Activated CD4-positive, CD25-positive, alpha-beta regulatory T cell treated with anti-CD3 and anti-CD28 coated beads, Interleukin-2, amount 50 U/mL, for 72 hours (primary cell): ENCODE results near the gene PRSS48.
"Not testable (repeated sequence)": the region's sequence is repeated elsewhere in the genome, so short reads cannot be mapped to it uniquely, and the experiment has no call there.

Experiments used
- DNase-seq: peaks from one replicate; pipeline ENCODE4 v3.0.0; 2021

Gene PRSS48

DNA sequence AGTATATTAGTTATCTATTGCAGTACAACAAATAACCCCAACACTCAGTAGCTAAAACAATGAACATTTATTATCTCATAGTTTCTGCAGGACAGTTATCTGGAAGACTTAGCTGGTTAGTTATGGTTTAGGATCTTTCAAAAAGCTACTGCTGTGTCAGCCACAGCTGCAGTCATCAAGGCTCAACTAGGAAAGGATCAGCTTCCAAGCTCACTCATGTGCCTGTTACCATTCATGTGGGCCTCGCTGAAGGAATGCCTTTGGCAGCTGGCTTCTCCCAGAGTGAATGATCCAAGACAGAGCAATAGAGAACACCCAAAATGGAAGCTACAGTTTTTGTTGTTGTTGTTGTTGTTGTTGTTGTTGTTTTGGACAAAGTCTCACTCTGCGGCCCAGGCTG lies 13.5 kb upstream of the PRSS48 start:
- no peak for DNase-seq

DNA sequence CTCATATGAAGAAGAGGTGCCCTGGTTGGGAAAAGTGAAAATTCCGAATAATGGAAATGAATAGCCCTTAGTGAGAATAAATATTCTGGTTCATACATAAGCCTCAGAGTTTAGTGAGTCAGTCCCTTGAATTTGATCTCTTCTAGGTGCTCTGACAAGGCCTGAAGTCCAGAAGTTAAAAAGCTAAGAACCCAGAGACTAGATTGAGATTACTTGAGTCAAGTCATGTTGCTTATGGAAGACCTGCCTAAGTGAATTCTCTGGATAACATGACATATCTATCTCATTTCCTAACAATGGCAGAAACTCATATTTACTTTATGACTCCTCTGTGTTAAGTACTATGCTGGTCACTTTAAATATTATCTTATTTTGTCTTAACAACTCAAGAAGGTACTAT lies 10.5 kb upstream of the PRSS48 start:
- no peak for DNase-seq

DNA sequence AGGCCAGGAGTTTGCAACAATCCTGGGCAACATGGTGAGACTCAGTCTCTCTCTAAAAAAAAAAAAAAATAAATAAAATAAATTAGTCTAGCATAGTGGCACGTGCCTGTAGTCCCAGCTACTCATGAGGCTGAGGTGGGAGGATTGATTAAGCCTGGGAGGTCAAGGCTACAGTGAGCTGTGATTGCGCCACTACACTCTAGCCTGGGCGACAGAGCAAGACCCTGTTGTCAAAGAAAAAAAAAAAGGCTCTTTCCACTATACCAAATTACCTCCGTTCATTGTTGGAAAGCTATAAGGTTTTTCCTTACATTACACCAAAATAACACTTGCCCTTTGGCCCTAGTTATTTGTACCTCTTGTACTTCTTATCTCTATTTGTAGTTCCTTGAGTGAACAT lies 9.9 kb upstream of the PRSS48 start:
- no peak for DNase-seq

DNA sequence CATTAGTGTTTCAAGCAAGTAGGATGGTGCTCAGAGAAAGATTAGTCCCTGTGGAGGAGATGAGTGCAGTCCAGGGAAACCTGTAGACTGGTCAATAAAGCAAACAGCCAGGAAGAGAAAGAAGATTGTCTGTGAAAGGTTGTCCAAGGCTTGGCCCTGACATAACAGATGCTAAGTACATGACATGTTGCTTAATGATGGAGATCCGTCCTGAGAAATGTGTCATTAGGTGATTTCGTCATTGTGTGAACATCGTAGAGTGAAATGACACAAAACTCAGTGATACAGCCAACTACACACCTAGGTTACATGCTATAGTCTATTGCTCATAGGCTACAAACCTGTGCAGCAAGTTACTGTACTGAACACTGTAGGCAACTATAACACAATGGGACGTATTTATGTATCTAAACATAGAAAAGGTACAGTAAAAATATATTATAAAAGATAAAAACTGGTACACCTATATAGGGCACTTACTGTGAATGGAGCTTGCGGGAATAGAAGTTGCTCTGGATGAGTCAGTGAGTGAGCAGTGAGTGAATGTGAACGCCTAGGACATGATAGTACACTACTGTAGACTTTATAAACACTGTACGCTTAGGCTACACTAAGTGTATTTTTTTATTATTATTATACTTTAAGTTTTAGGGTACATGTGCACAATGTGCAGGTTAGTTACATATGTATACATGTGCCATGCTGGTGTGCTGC lies 9.0 kb upstream of the PRSS48 start:
- no peak for DNase-seq

DNA sequence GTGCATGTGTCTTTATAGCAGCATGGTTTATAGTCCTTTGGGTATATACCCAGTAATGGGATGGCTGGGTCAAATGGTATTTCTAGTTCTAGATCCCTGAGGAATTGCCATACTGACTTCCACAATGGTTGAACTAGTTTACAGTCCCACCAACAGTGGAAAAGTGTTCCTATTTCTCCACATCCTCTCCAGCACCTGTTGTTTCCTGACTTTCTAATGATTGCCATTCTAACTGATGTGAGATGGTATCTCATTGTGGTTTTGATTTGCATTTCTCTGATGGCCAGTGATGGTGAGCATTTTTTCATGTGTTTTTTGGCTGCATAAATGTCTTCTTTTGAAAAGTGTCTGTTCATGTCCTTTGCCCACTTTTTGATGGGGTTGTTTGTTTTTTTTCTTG lies 8.1 kb upstream of the PRSS48 start:
- DNase-seq: not testable (repeated sequence)

- no peak for DNase-seq
Measured at GRCh38 chr4:151284534-151285245, 7.7 kb downstream of the PRSS48 start.

- DNase-seq: no peak
Measured at GRCh38 chr4:151287409-151287808, 10.4 kb downstream of the PRSS48 start.

GRCh38 chr4:151291485-151291884 lies 14.5 kb downstream of the PRSS48 start:
- DNase-seq: no peak

GRCh38 chr4:151292038-151292437 lies 15.1 kb downstream of the PRSS48 start:
- DNase-seq: no peak

GRCh38 chr4:151294833-151295496 lies 18.0 kb downstream of the PRSS48 start:
- no peak for DNase-seq

GRCh38 chr4:151296227-151296626 lies 19.3 kb downstream of the PRSS48 start:
- DNase-seq: no peak

GRCh38 chr4:151297170-151297569 lies 20.2 kb downstream of the PRSS48 start:
- no peak for DNase-seq

- no peak for DNase-seq
Measured at GRCh38 chr4:151302432-151302831, 25.5 kb downstream of the PRSS48 start.

DNA sequence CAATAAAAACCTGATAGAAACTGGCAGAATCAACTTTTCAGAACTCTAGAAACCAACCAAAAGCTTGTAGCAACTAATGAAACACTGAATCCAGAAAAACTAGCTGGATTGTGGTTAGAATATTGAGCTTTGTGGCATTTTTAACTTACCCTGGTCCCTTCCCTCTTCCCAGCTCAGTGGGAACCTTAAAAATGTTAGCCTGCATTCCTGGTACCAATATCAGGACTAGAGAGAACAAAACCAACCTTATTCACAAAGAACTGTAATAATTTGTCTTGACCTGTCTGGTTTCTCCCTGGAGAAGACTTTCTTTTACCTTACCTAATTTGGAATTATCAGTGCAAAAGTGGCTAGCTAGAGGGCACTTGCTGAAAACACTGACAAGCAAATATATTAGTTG lies 27.3 kb downstream of the PRSS48 start:
- DNase-seq: no peak

DNA sequence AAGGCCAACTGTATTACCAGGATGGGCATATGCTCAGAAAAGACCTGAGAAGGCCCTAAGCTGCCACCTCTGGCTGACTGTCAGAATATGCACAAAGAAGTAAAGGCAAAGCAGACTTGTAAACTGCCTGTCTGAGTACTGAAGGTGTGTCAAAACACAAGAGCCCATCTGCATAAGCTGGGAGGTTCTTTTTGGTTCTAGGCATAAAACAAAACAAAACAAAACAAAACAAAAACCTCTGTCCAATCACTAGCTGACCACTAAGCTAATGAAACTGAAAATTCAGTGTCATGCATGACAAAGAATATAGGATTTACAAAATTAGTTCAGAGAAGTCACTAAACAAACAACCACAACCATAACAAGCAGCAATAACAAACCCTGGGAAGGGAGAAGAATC lies 27.8 kb downstream of the PRSS48 start:
- DNase-seq: no peak

DNA sequence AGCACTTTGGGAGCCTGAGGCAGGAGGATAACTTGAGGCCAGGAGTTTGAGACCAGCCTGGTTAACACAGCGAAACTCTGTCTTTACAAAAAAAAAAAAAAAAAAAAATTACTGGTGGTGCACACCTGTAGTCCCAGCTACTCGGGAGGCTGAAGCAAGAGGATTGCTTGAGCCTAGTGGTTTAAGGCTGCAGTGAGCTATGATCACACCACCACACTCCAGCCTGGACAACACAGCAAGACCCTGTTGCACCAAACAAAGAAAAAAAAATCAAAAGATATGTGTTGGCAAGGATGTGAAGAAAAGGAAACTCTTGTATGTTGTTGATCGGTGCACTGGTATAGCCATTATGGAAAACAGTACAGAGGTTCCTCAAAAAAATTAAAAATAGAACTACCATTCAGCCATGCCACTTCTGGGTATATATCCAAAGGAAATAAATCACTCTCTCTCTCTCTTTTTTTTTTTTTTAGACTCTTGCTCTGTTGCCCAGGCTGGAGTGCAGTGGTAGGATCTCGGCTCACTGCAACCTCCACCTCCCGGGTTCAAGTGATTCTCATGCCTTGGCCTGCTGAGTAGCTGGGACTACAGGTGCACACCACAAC lies 33.3 kb downstream of the PRSS48 start:
- DNase-seq: no peak

DNA sequence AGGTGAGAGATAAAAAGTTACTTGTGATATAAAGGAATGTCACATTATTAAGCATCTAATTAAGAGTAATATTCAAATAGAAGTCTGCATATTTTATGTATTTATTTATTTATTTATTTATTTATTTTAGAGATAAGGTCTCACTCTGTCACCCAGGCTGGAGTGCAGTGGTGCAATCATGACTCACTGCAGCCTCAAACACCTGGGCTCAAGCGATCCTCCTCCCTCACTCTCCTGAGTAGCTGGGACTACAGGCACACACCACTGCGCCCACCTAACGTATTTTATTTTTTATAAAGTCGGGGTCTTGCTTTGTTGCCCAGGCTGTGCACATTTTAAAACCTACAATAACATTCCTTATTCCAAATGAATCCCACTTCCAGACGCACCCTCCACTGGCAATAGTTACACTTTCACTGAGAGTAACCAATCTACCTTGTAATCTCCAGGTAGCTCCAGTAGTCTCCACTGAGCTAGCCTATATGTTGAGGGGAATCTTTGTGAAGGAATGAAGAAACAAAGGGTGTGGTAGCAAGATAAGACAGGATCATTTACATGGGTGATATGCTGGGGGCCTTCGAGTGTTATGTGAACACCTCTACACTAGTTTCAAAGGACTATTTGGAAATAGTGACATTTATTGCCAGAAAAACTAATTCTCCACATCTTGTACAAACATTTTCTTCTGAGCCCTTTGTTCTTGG lies 36.5 kb downstream of the PRSS48 start:
- DNase-seq: no peak

GRCh38 chr4:151314010-151314355 lies 37.0 kb downstream of the PRSS48 start:
- no peak for DNase-seq

DNA sequence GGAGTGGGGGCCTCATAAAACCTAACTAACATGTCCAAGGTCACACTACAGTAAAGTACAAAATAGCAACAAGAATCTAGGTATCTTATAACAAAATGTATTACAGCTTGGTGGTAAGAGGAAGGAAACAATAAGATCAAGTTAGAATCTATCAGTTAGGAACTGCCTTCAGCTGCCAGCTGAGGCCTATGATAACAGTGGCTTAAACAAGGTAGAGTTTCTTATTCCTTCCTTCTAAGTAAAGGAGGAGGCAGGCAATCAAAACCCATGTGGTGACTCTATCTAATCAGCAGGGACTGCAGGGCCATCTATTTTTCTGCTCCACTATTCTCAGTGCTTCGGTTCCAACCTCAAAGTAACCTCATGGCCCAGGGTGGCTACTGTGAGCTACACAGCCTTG lies 37.5 kb downstream of the PRSS48 start:
- DNase-seq: no peak

DNA sequence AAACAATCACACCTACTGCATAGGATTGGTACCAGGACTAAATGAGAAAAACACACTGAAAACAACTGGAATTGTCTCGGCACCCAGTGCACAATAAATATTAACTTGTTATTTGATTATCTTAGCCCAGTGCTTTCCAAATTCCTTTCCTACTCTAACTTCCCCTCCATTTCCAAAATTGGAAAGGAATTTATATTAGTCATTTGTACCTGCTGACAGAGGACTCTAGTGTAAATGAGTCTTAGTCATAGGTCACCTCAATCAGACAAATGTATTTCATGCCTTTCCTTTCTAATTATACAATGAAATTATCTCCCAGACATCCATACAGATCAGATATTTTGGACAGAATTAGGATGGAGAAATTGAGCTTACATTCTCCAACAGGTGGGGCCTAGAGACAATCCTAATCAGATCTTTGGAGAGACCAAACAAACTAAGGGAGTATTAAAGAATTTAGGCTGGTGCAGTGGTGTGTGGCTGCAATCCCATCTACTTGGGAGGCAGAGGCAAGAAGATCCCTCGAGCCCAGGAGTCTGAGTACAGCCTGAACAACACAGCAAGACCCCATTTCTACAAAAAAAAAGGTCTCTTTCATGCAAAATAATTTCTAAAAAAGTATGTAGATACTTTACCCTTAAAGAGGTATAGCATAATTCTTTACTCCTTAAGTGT lies 38.4 kb downstream of the PRSS48 start:
- DNase-seq: no peak

GRCh38 chr4:151316645-151317044 lies 39.7 kb downstream of the PRSS48 start:
- DNase-seq: no peak

GRCh38 chr4:151318307-151319006 lies 41.5 kb downstream of the PRSS48 start:
- no peak for DNase-seq
